DOHH2 (cell line): ENCODE measurements around the gene MGMT.

Source experiments
- H3F3A ChIP-seq: fragments of 200-600 bp; sonication (generic), shearing (Covaris generic); 2 replicates; pipeline ENCODE4 v1.6.0; 2016; ENCODE audit warnings: antibody characterized with exemption, mild to moderate bottlenecking; ENCODE audit not compliant: control insufficient read depth, insufficient read depth
- H3K27ac ChIP-seq: fragments of 200-600 bp; sonication (generic); 2 replicates; pipeline ENCODE4 v1.5.1; 2014; ENCODE audit warnings: low read depth, mild to moderate bottlenecking, low read length, moderate library complexity
- H3K27me3 ChIP-seq: fragments of 200-600 bp; sonication (generic); 2 replicates; pipeline ENCODE4 v1.6.1; 2014; ENCODE audit warnings: mild to moderate bottlenecking, low read length, mixed read lengths; ENCODE audit not compliant: control insufficient read depth
- H3K36me3 ChIP-seq: fragments of 200-600 bp; sonication (generic); 2 replicates; pipeline ENCODE4 v1.6.1; 2014; ENCODE audit warnings: mild to moderate bottlenecking, low read length, moderate library complexity, mixed read lengths; ENCODE audit not compliant: control insufficient read depth
- H3K4me1 ChIP-seq: fragments of 200-600 bp; sonication (generic); 2 replicates; pipeline ENCODE4 v1.6.1; 2014; ENCODE audit warnings: mild to moderate bottlenecking, low read length, mixed read lengths; ENCODE audit not compliant: control insufficient read depth
- H3K4me2 ChIP-seq: fragments of 200-600 bp; sonication (generic); 2 replicates; pipeline ENCODE4 v1.6.0; 2014; ENCODE audit warnings: mild to moderate bottlenecking, low read length, moderate library complexity
- H3K4me3 ChIP-seq: fragments of 200-600 bp; sonication (generic); 2 replicates; pipeline ENCODE4 v1.5.1; 2014; ENCODE audit warnings: mild to moderate bottlenecking, low read length, mixed read lengths
- H3K79me2 ChIP-seq: fragments of 200-600 bp; sonication (generic); 2 replicates; pipeline ENCODE4 v1.6.1; 2014; ENCODE audit warnings: mild to moderate bottlenecking, low read length, mixed read lengths; ENCODE audit not compliant: control insufficient read depth
- H3K9me2 ChIP-seq: fragments of 200-600 bp; sonication (generic); replicated peaks from 2 replicates; pipeline ENCODE4 v1.6.1; 2014; ENCODE audit warnings: mild to moderate bottlenecking, low read length, mixed read lengths; ENCODE audit not compliant: control insufficient read depth
- H3K9me3 ChIP-seq: fragments of 200-600 bp; sonication (generic); 2 replicates; pipeline ENCODE4 v1.6.1; 2014; ENCODE audit warnings: antibody characterized with exemption, low read length, mixed read lengths; ENCODE audit not compliant: control insufficient read depth, insufficient read depth
- H4K20me1 ChIP-seq: fragments of 200-600 bp; sonication (generic); 2 replicates; pipeline ENCODE4 v1.6.0; 2014; ENCODE audit warnings: low read depth, mild to moderate bottlenecking, antibody characterized with exemption, low read length, moderate library complexity; ENCODE audit not compliant: control insufficient read depth, insufficient read depth
- EZH2phosphoT487 ChIP-seq: fragments of 200-600 bp; sonication (generic); IDR thresholded peaks from 2 replicates; pipeline ENCODE4 v1.6.1; 2017; ENCODE audit warnings: borderline replicate concordance, mild to moderate bottlenecking, antibody characterized with exemption, low read length, moderate library complexity, mixed read lengths
- TF ChIP-seq, protein P1 (sequence below): fragments of 200-600 bp; sonication (generic); IDR thresholded peaks from one replicate; pipeline ENCODE4 v1.5.1; 2014; ENCODE audit warnings: antibody characterized with exemption, mild to moderate bottlenecking, low read depth, low read length; ENCODE audit not compliant: poor library complexity, severe bottlenecking

The MGMT gene

GRCh38 chr10:129502448-129502847 is 35.4 kb downstream of the MGMT start:
- H3K4me2 ChIP-seq, result no peak overlapping the region
- TF ChIP-seq EZH2phosphoT487, result no peak
- TF ChIP-seq, protein P1, sequence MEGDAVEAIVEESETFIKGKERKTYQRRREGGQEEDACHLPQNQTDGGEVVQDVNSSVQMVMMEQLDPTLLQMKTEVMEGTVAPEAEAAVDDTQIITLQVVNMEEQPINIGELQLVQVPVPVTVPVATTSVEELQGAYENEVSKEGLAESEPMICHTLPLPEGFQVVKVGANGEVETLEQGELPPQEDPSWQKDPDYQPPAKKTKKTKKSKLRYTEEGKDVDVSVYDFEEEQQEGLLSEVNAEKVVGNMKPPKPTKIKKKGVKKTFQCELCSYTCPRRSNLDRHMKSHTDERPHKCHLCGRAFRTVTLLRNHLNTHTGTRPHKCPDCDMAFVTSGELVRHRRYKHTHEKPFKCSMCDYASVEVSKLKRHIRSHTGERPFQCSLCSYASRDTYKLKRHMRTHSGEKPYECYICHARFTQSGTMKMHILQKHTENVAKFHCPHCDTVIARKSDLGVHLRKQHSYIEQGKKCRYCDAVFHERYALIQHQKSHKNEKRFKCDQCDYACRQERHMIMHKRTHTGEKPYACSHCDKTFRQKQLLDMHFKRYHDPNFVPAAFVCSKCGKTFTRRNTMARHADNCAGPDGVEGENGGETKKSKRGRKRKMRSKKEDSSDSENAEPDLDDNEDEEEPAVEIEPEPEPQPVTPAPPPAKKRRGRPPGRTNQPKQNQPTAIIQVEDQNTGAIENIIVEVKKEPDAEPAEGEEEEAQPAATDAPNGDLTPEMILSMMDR, result no peak
- H3K36me3 ChIP-seq, result no peaks in the 10 kb centered on the region
- H3K4me1 ChIP-seq, result no peaks in the 10 kb centered on the region
- H3K27me3 ChIP-seq, result no peaks in the 10 kb centered on the region
- H3K4me3 ChIP-seq, result no peak overlapping the region
- no peaks in the 10 kb centered on the region for H3K9me2 ChIP-seq
- H3K79me2 ChIP-seq, result peaks cover 14% of the 10 kb centered on the region
- peaks cover 15% of the 10 kb centered on the region for H3K9me3 ChIP-seq
- H3K27ac ChIP-seq, result no peak overlapping the region
- H4K20me1 ChIP-seq, result no peaks in the 10 kb centered on the region
- no peaks in the 10 kb centered on the region for H3F3A ChIP-seq

DNA sequence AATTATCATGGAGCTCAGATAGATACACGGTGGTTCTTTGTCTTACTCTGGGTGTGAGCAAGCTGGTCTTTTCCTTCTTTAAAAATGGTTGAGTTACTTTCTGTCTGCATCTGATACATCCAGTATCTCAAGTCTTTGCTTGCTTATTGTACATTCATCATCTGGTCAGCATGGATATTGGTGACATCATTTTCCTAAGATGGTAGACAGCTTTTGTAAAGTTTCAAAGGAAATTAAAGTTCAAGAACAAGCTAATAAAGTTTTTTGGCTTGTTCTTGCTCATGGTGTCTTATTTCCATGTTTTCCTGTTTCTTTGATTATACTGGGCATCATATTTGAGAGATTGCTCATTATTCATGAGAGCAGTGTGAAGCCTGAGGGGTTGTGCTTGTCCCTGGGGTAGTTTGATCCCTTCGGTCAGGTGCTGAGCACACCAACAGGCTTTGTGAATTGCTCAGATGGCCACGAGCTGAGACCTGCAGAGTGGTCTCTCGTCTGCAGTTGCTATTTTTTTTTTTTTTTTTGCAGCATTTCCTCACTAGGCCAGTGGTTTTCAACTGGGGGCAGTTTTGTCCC is 38.5 kb downstream of the MGMT start:
- no peaks in the 10 kb centered on the region for H3K27me3 ChIP-seq
- no peak overlapping the region for H3K27ac ChIP-seq
- peaks cover 15% of the 10 kb centered on the region for H3K9me3 ChIP-seq
- H3K9me2 ChIP-seq, result no peaks in the 10 kb centered on the region
- H3F3A ChIP-seq, result no peaks in the 10 kb centered on the region
- no peaks in the 10 kb centered on the region for H3K36me3 ChIP-seq
- H3K4me3 ChIP-seq, result no peak overlapping the region
- TF ChIP-seq EZH2phosphoT487, result no peak
- TF ChIP-seq, protein P1, result no peak
- H3K79me2 ChIP-seq, result peaks cover 16% of the 10 kb centered on the region
- H4K20me1 ChIP-seq, result no peaks in the 10 kb centered on the region
- no peak overlapping the region for H3K4me2 ChIP-seq
- no peaks in the 10 kb centered on the region for H3K4me1 ChIP-seq

DNA sequence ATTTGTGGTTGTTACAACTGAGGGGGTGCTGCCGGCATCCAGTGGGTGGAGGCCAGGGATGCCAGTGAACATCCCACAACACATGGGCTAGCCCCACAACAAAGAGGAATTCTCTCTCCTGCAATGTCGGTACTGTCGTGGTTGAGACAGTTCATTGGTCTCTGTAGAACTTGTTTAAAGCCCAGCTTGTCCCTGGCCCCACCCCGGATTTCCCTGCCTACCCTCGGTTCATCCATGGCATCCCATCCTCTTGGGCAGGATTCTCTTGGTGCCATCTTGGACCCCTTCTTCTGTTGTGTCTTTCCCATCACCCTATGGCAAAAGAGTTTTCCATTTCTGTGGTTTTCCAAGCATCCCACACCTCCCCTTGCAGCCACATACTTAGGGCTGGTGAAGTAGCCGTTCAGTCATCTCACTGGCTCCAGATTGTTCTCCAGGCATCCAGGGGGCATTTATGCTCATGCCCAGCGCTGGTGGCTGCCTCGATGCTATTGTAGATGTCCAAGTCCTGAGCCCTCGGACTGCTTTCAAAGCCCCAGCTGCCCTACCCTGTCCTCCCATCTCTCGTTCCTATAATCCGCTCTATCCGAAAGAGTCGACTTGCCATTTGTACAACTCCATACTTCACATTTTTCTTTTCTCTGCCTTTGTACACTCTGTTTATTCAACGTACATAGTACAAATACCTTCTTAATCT is 39.2 kb downstream of the MGMT start:
- Histone ChIP-seq H3K4me2 (no peak overlapping the region), H3K79me2 (peaks cover 16% of the 10 kb centered on the region), H3K27me3 (no peaks in the 10 kb centered on the region), H4K20me1 (no peaks in the 10 kb centered on the region), H3K27ac (no peak overlapping the region), H3K9me2 (no peaks in the 10 kb centered on the region), H3K9me3 (peaks cover 15% of the 10 kb centered on the region), H3K4me1 (no peaks in the 10 kb centered on the region), H3K36me3 (no peaks in the 10 kb centered on the region), H3F3A (no peaks in the 10 kb centered on the region), H3K4me3 (no peak overlapping the region)
- TF ChIP-seq, protein P1, result no peak
- TF ChIP-seq EZH2phosphoT487, result no peak
